Left ventricle myocardium inferior (tissue), 1 donor: Measurements from ENCODE around the gene INPP5J. TPM values are rescaled to one million over a fixed set of nuclear protein-coding genes. Genes with fewer than 3 reads are reported as not detected.
"Not testable (repeated sequence)": the region's sequence is repeated elsewhere in the genome, so short reads cannot be mapped to it uniquely, and the experiment has no call there.

Experiments used
- DNase-seq: peaks from one replicate; pipeline ENCODE4 v3.0.0-alpha.2; 2020
- H3K27ac ChIP-seq: fragments of 200-600 bp; replicated peaks from 2 replicates; pipeline ENCODE4 v1.8.0; 2021
- H3K27me3 ChIP-seq: fragments of 200-600 bp; 2 replicates; pipeline ENCODE4 v1.8.0; 2021; ENCODE audit warnings: low read depth
- H3K36me3 ChIP-seq: fragments of 200-600 bp; 2 replicates; pipeline ENCODE4 v1.8.0; 2021
- H3K4me1 ChIP-seq: fragments of 200-600 bp; 2 replicates; pipeline ENCODE4 v1.8.0; 2021
- H3K4me3 ChIP-seq: fragments of 200-600 bp; 2 replicates; pipeline ENCODE4 v1.8.0; 2021; ENCODE audit warnings: mild to moderate bottlenecking, moderate library complexity
- H3K9me3 ChIP-seq: fragments of 200-600 bp; replicated peaks from 2 replicates; pipeline ENCODE4 v1.8.0; 2021
- CTCF ChIP-seq: fragments of 200-600 bp; IDR thresholded peaks from 2 replicates; pipeline ENCODE4 v1.8.0; 2021; ENCODE audit warnings: antibody characterized with exemption, mild to moderate bottlenecking, borderline replicate concordance
- intact Hi-C: fragments of 100-400 bp; cut with micrococcal nuclease; formaldehyde crosslinking; loops from one replicate; pipeline ENCODE4 v1.11.0; 2022
- total RNA-seq: library from RNA; stranded (reverse); fragmentation: NEBNext Ultra II Directional; extraction: Animal tissue kit (Norgen Biotek cat#: 25700); gene quantifications from one replicate; pipeline ENCODE4 v1.2.1, GENCODE V29; 2021
- donor health status: DM: no; HTN: yes; CAD: no; lungs with severe emphysema.

INPP5J gene
- total RNA-seq, 1 donor from 2014 or later = 20.7 TPM

GRCh38 chr22:31161386-31161785 is 38.6 kb downstream of the INPP5J start:
- Histone ChIP-seq H3K4me3 (peak overlapping the region; percentile 91), H3K27ac (peak overlapping the region; percentile 92), H3K36me3 (peaks cover 32% of the 10 kb centered on the region), H3K9me3 (no peaks in the 10 kb centered on the region), H3K27me3 (no peaks in the 10 kb centered on the region), H3K4me1 (peaks cover 47% of the 10 kb centered on the region)
- no peak for DNase-seq
- intact Hi-C loops = no loop called here
- no peak for TF ChIP-seq CTCF

DNA sequence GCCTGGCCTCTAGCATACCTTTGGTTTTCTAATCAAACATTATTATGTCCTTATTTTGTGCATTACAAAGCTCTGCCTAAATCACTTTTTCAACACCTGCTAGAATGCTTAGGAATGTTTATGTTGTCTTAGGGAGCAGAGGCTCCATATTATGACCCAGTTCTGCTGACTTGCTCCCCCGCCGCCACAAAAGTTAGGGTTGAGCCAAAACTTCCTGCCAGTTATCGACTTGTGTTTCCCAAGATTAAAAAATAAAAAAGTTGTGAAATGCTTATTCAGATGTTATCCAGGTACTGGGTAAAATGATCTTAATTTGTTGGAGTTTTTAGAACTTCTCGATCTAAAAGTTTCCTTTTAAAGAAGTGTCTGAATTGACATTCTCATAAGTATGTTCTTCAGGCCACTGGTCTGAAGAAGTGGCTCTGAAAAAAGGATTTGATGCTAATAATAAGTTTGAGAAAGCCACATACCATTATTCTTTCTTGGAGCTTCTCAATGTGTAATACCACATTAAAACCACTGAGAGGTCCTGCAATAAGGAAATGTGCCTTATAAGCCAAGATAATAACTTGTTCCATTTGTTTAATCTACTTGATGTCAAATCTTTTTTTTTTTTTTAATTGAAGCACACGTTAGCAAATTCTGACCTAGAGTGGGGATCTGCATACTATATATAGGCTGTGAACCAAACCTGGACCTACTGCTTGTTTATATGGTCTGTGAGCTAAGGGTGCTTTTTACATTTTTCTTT is 39.4 kb downstream of the INPP5J start:
- Histone ChIP-seq H3K27ac (peak overlapping the region; percentile 92), H3K4me3 (peak overlapping the region; percentile 91), H3K4me1 (peaks cover 47% of the 10 kb centered on the region), H3K36me3 (peaks cover 39% of the 10 kb centered on the region), H3K9me3 (no peaks in the 10 kb centered on the region), H3K27me3 (no peaks in the 10 kb centered on the region)
- no peak for DNase-seq
- TF ChIP-seq CTCF = peak; percentile 10
- intact Hi-C loops = no loop called here

DNA sequence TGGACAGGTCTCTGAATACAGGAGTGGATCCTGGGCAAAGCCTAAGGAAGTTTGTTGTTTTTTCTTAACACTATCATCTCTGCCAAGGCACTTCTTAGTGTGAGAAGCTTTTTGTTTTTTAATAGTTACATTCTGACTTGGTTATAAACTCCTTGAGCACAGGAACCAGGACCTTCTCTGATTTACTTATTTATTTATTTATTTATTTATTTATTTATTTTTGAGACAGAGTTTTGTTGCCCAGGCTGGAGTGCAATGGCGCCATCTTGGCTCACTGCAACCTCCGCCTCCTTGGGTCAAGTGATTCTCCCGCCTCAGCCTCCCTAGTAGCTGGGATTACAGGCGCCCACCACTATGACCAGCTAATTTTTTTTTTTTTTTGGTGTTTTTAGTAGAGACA is 48.2 kb downstream of the INPP5J start:
- no peak for DNase-seq
- Histone ChIP-seq H3K27ac (no peak overlapping the region), H3K27me3 (no peaks in the 10 kb centered on the region), H3K36me3 (peaks cover 13% of the 10 kb centered on the region), H3K4me3 (no peak overlapping the region), H3K9me3 (no peaks in the 10 kb centered on the region), H3K4me1 (peaks cover 65% of the 10 kb centered on the region)
- intact Hi-C loops = no loop called here
- TF ChIP-seq CTCF = no peak

- intact Hi-C loops, H3K4me3 ChIP-seq, H3K27ac ChIP-seq, DNase-seq, H3K27me3 ChIP-seq, H3K9me3 ChIP-seq: not testable (repeated sequence)
- Histone ChIP-seq H3K36me3 (peaks cover 13% of the 10 kb centered on the region), H3K4me1 (peaks cover 62% of the 10 kb centered on the region)
Observed at GRCh38 chr22:31171734-31172133, 49.0 kb downstream of the INPP5J start.

GRCh38 chr22:31173386-31174145 is 50.8 kb downstream of the INPP5J start:
- no peak overlapping the region for H3K4me3 ChIP-seq
- H3K27me3 ChIP-seq = no peaks in the 10 kb centered on the region
- DNase-seq = no peak
- TF ChIP-seq CTCF = no peak
- H3K27ac ChIP-seq = no peak overlapping the region
- peaks cover 14% of the 10 kb centered on the region for H3K36me3 ChIP-seq
- peaks cover 59% of the 10 kb centered on the region for H3K4me1 ChIP-seq
- intact Hi-C loops = no loop called here
- no peaks in the 10 kb centered on the region for H3K9me3 ChIP-seq

DNA sequence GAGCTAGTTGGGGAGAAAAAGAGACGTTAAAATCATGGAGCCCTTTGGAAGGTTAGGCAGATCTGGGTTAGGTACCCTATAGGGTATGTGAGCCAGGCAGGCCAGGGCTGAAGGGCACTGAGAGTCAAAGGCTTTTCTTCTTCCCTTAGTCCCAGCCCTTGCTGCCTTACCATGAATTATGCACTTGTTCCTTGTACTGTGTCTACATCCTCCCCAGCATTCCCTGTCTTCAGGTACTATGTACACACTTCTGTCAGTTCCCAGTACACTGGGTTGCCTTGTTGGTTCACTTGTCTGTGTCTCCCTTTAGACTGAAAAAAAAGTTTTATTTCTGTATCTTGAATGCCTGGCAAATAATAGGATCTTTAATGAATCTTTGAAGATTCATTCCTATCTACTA is 54.2 kb downstream of the INPP5J start:
- Histone ChIP-seq H3K36me3 (peaks cover 19% of the 10 kb centered on the region), H3K4me1 (peaks cover 40% of the 10 kb centered on the region), H3K9me3 (no peaks in the 10 kb centered on the region), H3K27me3 (no peaks in the 10 kb centered on the region), H3K27ac (no peak overlapping the region), H3K4me3 (no peak overlapping the region)
- no peak for DNase-seq
- TF ChIP-seq CTCF = no peak
- intact Hi-C loops = no loop called here
